Lung (tissue), 12 donors: Measurements from ENCODE around the gene POPDC2. TPM values are rescaled to one million over a fixed set of nuclear protein-coding genes. Genes with fewer than 3 reads are reported as not detected.

Experiments
- ATAC-seq: fragments of 200-7000 bp; cut with Tn5 transposase; one replicate; pipeline ENCODE4 v1.9.1; 2020; ENCODE audit warnings: moderate number of reproducible peaks; ENCODE audit not compliant: insufficient read depth, low FRiP score
- DNase-seq, 3 donors: peaks; one replicate each; pipeline ENCODE4 v3.0.0-alpha.2; 2013 to 2017
- H3K27ac ChIP-seq, 2 donors: one replicate each; pipeline ENCODE4 v1.5.1; 2013; ENCODE audit warnings: mild to moderate bottlenecking in 2 of 2, moderate library complexity in 2 of 2, control low read depth in 1 of 2, inconsistent platforms in 1 of 2, low read depth in 1 of 2, low read length in 1 of 2
- H3K27me3 ChIP-seq, 3 donors: one replicate each; pipeline ENCODE4 v1.5.1; 2013; ENCODE audit warnings: low read length in 2 of 3; ENCODE audit not compliant: control insufficient read depth in 3 of 3, insufficient read depth in 3 of 3
- H3K36me3 ChIP-seq, 4 donors: one replicate each; pipeline ENCODE4 v1.5.1; 2013; ENCODE audit warnings: low read length in 4 of 4, mild to moderate bottlenecking in 1 of 4, moderate library complexity in 1 of 4; ENCODE audit not compliant: control insufficient read depth in 4 of 4, insufficient read depth in 4 of 4
- H3K4me1 ChIP-seq, 5 donors: one replicate each; pipeline ENCODE4 v1.5.1; 2013; ENCODE audit warnings: low read length in 5 of 5, mild to moderate bottlenecking in 2 of 5, moderate library complexity in 1 of 5; ENCODE audit not compliant: control insufficient read depth in 5 of 5, insufficient read depth in 5 of 5
- H3K4me3 ChIP-seq: one replicate; pipeline ENCODE4 v1.5.1; 2013; ENCODE audit warnings: mild to moderate bottlenecking, control low read depth, moderate library complexity
- H3K9ac ChIP-seq, 2 donors: one replicate each; pipeline ENCODE4 v1.5.1; 2013; ENCODE audit warnings: low read length in 2 of 2, control low read depth in 1 of 2; ENCODE audit not compliant: insufficient read depth in 1 of 2
- H3K9me3 ChIP-seq, 4 donors: one replicate each; pipeline ENCODE4 v1.5.1; 2013; ENCODE audit warnings: low read length in 3 of 4, mild to moderate bottlenecking in 1 of 4, moderate library complexity in 1 of 4; ENCODE audit not compliant: control insufficient read depth in 4 of 4, insufficient read depth in 3 of 4
- WGBS, 2 donors: extraction: QIAGEN DNeasy Blood & Tissue Kit; methylation state at CpG; one replicate each; pipeline ENCODE4 v1.1.7; 2013; 5-methylcytosine and 5-hydroxymethylcytosine counted together
- polyA plus RNA-seq, 2 donors: library from polyadenylated mRNA; stranded (reverse); fragments of 200-250 nt; gene quantifications; one replicate each; pipeline ENCODE4 v1.2.1, GENCODE V29; 2013
- total RNA-seq, 2 donors: library from RNA; depleted of rRNA in 1 of 2; stranded (reverse); fragments of >200 nt in 1 of 2; gene quantifications; one replicate each; pipeline ENCODE4 v1.2.1, GENCODE V29; 2014 to 2021
- TF ChIP-seq, protein P1 (sequence below): IDR thresholded peaks from 2 replicates; pipeline ENCODE4 v1.5.1; 2012; ENCODE audit warnings: mild to moderate bottlenecking; ENCODE audit errors: control extremely low read depth, extremely low read depth
- donor health status: control.
- donor health status: control.
- donor health status: Bipolar disorder and iron deficiency.
- donor health status: healthy.
- donor health status: DM: yes; HTN: yes; CAD: no.

Gene POPDC2
- total and polyA plus RNA-seq, 4 donors: 1.6 to 3.0 (median 2.0) TPM

DNA sequence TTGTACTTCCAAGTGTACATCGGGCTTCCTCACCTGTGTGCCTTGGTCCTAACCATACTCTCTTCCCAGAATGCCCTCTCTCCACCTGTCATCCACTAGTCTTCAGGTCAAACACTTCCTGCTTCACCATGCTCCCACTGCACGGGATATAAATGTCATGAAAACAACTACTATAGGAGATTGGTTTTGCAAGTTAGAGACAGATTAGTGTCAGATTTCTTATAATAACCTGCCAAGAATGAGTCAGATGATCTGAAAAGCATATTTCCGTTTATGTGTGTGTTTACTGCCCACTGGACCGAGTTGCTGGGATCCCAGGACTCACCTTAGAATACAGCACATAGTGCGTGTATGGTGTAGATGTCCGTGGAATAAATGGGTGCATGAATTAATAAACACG, 41.3 kb downstream of the POPDC2 start:
- no peaks in the 10 kb centered on the region for H3K4me1 ChIP-seq
- no peaks in the 10 kb centered on the region for H3K9me3 ChIP-seq
- ATAC-seq (no peak), DNase-seq (no peak)
- no peak overlapping the region for H3K27ac ChIP-seq
- H3K36me3 ChIP-seq: peaks cover 0 to 2% (median 0%) of the 10 kb centered on the region in 4 donors
- no peaks in the 10 kb centered on the region for H3K27me3 ChIP-seq
- no peak overlapping the region for H3K4me3 ChIP-seq
- no peak overlapping the region for H3K9ac ChIP-seq
- WGBS, 2 donors: 84 to 92% methylated on average over 7 of the region's 7 CpGs
- TF ChIP-seq, protein P1, sequence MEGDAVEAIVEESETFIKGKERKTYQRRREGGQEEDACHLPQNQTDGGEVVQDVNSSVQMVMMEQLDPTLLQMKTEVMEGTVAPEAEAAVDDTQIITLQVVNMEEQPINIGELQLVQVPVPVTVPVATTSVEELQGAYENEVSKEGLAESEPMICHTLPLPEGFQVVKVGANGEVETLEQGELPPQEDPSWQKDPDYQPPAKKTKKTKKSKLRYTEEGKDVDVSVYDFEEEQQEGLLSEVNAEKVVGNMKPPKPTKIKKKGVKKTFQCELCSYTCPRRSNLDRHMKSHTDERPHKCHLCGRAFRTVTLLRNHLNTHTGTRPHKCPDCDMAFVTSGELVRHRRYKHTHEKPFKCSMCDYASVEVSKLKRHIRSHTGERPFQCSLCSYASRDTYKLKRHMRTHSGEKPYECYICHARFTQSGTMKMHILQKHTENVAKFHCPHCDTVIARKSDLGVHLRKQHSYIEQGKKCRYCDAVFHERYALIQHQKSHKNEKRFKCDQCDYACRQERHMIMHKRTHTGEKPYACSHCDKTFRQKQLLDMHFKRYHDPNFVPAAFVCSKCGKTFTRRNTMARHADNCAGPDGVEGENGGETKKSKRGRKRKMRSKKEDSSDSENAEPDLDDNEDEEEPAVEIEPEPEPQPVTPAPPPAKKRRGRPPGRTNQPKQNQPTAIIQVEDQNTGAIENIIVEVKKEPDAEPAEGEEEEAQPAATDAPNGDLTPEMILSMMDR: no peak

DNA sequence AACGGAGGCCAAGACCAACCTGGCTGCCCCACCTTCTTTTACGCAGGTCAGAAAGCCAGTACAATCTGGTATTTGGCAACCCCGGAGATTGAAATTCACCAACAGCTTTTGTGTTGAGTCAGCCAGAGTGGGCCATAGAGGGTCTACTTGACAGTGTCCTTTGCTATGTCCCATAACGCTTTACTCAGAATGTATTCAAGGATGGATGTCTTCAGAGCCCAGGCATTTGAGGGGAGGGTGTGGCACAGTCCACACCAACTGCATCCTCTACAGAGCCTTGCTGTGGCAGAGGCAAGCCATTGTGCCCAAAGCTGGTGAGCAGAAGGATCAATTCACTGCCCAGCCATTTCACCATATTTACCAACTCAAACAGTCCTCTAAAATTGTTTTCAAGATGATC, 44.3 kb downstream of the POPDC2 start:
- 83 to 86% methylated on average over 4 of the region's 4 CpGs for WGBS, 2 donors
- Histone ChIP-seq H3K9ac (no peak overlapping the region), H3K9me3 (no peaks in the 10 kb centered on the region), H3K4me1 (no peaks in the 10 kb centered on the region), H3K4me3 (no peak overlapping the region), H3K36me3 (peaks cover 0 to 2% (median 0%) of the 10 kb centered on the region in 4 donors), H3K27ac (no peak overlapping the region), H3K27me3 (no peaks in the 10 kb centered on the region)
- DNase-seq: no peak
- TF ChIP-seq, protein P1: no peak
- ATAC-seq: no peak

DNA sequence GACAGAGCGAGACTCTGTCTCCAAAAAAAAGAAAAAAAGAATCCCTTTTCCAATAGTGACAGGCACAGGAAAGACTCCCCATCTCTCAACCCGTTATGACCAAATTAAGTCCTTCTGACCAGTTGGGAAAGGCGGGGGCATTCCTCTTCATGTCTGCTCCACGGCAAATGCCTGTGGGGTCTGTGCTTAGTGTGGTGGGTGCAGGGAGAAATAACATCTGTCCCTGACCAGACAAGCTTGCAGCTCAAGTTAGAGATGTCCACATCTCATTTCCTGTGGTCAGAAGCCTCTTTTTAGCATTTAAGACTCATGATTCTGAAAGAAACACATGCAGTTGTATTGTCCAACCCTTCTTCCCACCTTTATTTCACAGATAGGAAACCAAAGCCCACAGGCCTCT, 46.5 kb downstream of the POPDC2 start:
- no peak overlapping the region for H3K27ac ChIP-seq
- DNase-seq: no peak
- no peak overlapping the region for H3K9ac ChIP-seq
- H3K9me3 ChIP-seq: no peaks in the 10 kb centered on the region
- ATAC-seq: no peak
- no peaks in the 10 kb centered on the region for H3K4me1 ChIP-seq
- TF ChIP-seq, protein P1: no peak
- WGBS, 2 donors: 89 to 94% methylated on average over 4 of the region's 4 CpGs
- no peak overlapping the region for H3K4me3 ChIP-seq
- no peaks in the 10 kb centered on the region for H3K27me3 ChIP-seq
- H3K36me3 ChIP-seq: no peaks in the 10 kb centered on the region

DNA sequence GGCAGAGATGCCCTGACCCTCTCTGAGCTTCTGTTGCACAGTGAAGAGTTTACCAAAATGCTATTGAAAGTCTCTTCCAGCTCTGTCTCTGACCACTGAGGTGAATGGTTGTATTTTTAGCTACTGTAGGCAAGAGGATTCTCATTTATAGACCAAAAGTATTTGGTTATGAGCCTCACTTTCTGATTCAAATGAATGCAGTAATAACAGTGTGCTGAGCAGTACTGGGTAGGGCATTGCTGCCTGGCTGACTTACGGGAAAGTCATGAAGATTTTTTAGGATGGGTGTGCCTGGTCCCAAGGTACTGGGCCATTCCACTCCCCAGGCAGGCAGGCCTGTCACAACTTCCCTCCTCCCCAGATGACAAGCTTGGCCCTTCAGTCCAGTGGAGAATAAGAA, 47.2 kb downstream of the POPDC2 start:
- no peaks in the 10 kb centered on the region for H3K4me1 ChIP-seq
- no peaks in the 10 kb centered on the region for H3K27me3 ChIP-seq
- DNase-seq (no peak), ATAC-seq (no peak)
- H3K27ac ChIP-seq: no peak overlapping the region
- 93 to 100% methylated on average over 1 of the region's 1 CpG for WGBS, 2 donors
- H3K9ac ChIP-seq: no peak overlapping the region
- no peaks in the 10 kb centered on the region for H3K9me3 ChIP-seq
- H3K4me3 ChIP-seq: no peak overlapping the region
- no peaks in the 10 kb centered on the region for H3K36me3 ChIP-seq
- TF ChIP-seq, protein P1: no peak
